ENCODE measurements around the gene ZFHX2. TPM values are rescaled to one million over a fixed set of nuclear protein-coding genes. Genes with fewer than 3 reads are reported as not detected.

Gene ZFHX2
- polyA plus RNA-seq, 1 of the 3 experiments (the other 2 are of a cell fraction): 0.77 TPM

DNA sequence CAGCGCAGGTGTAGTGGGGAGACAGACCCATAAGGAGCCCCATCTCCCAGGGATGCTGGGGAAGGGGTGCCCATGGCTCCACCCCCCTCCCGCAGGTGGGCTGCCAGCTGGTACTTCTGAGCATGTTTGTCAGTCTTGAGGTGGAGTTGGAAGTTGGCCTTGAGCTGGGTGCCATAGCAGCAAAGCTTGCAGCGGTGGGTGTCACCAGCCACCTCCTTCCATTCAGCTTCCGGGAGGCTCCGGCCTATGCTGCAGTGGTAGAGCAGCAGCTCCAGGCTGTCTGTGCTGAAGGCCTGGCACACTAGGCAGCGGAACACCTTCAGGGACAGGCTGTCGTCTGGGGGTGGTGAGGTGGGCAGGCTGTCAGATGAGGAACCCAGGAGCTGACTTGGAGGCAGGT, 18.9 kb downstream of the ZFHX2 start:
- H3K79me2 ChIP-seq (ENCODE audit: insufficient read depth): no peaks in the 10 kb centered on the region
- H3K36me3 ChIP-seq (replicated peaks in 1 of 2; ENCODE audit: control insufficient read depth in 1 of 2, insufficient read depth in 2 of 2, low read length in 1 of 2): peaks cover 0 to 16% of the 10 kb centered on the region in 2 experiments
- ChIA-PET POLR2A (no interaction called here), CTCF (interaction anchor here (0.7 to 11.4 kb wide), 7 partner anchors 9 to 237 kb away, joined by 3 to 142 read pairs (median 4); no protein-coding TSS in a partner anchor)
- no peaks in the 10 kb centered on the region for H3K9me2 ChIP-seq
- H3F3A ChIP-seq (replicated peaks; ENCODE audit: insufficient read depth): no peaks in the 10 kb centered on the region
- TF ChIP-seq POLR2AphosphoS5 (IDR thresholded peaks at IDR 0.05; ENCODE audit: low read depth, low read length) (no peak), EZH2phosphoT487 (IDR thresholded peaks at IDR 0.05; ENCODE audit: borderline replicate concordance, low read depth) (no peak), NFIC (IDR thresholded peaks at IDR 0.05; ENCODE audit: borderline replicate concordance) (no peak), JUND (IDR thresholded peaks at IDR 0.05) (no peak), ELF1 (IDR thresholded peaks at IDR 0.05) (no peak), SMC3 (IDR thresholded peaks at IDR 0.05; ENCODE audit: low read depth, low read length) (no peak), TAF1 (IDR thresholded peaks at IDR 0.05; ENCODE audit: borderline replicate concordance, low read depth, low read length) (no peak), TEAD4 (IDR thresholded peaks at IDR 0.05; ENCODE audit: borderline replicate concordance, insufficient read depth) (no peak), FOSL2 (IDR thresholded peaks at IDR 0.05; ENCODE audit: borderline replicate concordance, low read depth) (no peak), YY1 (IDR thresholded peaks at IDR 0.05; ENCODE audit: low read depth) (no peak), FOXM1 (IDR thresholded peaks at IDR 0.05; ENCODE audit: low read depth) (no peak)
- TF ChIP-seq, protein P1, sequence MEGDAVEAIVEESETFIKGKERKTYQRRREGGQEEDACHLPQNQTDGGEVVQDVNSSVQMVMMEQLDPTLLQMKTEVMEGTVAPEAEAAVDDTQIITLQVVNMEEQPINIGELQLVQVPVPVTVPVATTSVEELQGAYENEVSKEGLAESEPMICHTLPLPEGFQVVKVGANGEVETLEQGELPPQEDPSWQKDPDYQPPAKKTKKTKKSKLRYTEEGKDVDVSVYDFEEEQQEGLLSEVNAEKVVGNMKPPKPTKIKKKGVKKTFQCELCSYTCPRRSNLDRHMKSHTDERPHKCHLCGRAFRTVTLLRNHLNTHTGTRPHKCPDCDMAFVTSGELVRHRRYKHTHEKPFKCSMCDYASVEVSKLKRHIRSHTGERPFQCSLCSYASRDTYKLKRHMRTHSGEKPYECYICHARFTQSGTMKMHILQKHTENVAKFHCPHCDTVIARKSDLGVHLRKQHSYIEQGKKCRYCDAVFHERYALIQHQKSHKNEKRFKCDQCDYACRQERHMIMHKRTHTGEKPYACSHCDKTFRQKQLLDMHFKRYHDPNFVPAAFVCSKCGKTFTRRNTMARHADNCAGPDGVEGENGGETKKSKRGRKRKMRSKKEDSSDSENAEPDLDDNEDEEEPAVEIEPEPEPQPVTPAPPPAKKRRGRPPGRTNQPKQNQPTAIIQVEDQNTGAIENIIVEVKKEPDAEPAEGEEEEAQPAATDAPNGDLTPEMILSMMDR (IDR thresholded peaks at IDR 0.05): no peak
- TF ChIP-seq, protein P2, sequence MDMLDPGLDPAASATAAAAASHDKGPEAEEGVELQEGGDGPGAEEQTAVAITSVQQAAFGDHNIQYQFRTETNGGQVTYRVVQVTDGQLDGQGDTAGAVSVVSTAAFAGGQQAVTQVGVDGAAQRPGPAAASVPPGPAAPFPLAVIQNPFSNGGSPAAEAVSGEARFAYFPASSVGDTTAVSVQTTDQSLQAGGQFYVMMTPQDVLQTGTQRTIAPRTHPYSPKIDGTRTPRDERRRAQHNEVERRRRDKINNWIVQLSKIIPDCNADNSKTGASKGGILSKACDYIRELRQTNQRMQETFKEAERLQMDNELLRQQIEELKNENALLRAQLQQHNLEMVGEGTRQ (IDR thresholded peaks at IDR 0.05; ENCODE audit: borderline replicate concordance, low read depth, low read length): no peak
- TF ChIP-seq, protein P3, sequence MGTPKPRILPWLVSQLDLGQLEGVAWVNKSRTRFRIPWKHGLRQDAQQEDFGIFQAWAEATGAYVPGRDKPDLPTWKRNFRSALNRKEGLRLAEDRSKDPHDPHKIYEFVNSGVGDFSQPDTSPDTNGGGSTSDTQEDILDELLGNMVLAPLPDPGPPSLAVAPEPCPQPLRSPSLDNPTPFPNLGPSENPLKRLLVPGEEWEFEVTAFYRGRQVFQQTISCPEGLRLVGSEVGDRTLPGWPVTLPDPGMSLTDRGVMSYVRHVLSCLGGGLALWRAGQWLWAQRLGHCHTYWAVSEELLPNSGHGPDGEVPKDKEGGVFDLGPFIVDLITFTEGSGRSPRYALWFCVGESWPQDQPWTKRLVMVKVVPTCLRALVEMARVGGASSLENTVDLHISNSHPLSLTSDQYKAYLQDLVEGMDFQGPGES (IDR thresholded peaks at IDR 0.05; ENCODE audit: low read depth, low read length): no peak
- TF ChIP-seq, protein P4, sequence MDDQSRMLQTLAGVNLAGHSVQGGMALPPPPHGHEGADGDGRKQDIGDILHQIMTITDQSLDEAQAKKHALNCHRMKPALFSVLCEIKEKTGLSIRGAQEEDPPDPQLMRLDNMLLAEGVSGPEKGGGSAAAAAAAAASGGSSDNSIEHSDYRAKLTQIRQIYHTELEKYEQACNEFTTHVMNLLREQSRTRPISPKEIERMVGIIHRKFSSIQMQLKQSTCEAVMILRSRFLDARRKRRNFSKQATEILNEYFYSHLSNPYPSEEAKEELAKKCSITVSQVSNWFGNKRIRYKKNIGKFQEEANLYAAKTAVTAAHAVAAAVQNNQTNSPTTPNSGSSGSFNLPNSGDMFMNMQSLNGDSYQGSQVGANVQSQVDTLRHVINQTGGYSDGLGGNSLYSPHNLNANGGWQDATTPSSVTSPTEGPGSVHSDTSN (IDR thresholded peaks at IDR 0.05): no peak
- TF ChIP-seq, protein P5, sequence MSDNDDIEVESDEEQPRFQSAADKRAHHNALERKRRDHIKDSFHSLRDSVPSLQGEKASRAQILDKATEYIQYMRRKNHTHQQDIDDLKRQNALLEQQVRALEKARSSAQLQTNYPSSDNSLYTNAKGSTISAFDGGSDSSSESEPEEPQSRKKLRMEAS (IDR thresholded peaks at IDR 0.05; ENCODE audit: low read depth): no peak
- H3K9ac ChIP-seq: no peak overlapping the region
- no peaks in the 10 kb centered on the region for H3K27me3 ChIP-seq (ENCODE audit: insufficient read depth)
- no peak for DNase-seq
- H3K4me3 ChIP-seq (ENCODE audit: low read depth in 2 of 2, low read length in 1 of 2): no peak overlapping the region
- 88% methylated on average over 5 of the region's 7 CpGs for WGBS (ENCODE audit: low lambda C conversion rate)
- H3K4me1 ChIP-seq (ENCODE audit: control insufficient read depth in 1 of 2, insufficient read depth in 2 of 2, low read depth in 1 of 2, low read length in 1 of 2): peaks cover 0 to 4% of the 10 kb centered on the region in 2 experiments; a peak in 1 of 4 replicates
- no peaks in the 10 kb centered on the region for H4K20me1 ChIP-seq (ENCODE audit: insufficient read depth)
- H3K9me3 ChIP-seq: no peaks in the 10 kb centered on the region
- H3K4me2 ChIP-seq: no peak overlapping the region
- no peak overlapping the region for H3K27ac ChIP-seq (ENCODE audit: low read depth in 2 of 2, low read length in 1 of 2)
- H2AFZ ChIP-seq (ENCODE audit: low read depth): no peak overlapping the region

Measured in SK-N-SH (cell line).